HepG2 (cell line): ENCODE data around the gene MYH9. TPM values are rescaled to one million over a fixed set of nuclear protein-coding genes. Genes with fewer than 3 reads are reported as not detected.

ENCODE experiments used
- DZIP1 ChIP-seq: sonication (generic); formaldehyde crosslinking; IDR thresholded peaks from 2 replicates; pipeline ENCODE4 v1.5.0; 2020; ENCODE audit warnings: mild to moderate bottlenecking, missing genetic modification reagents
- GZF1 ChIP-seq: sonication (generic); formaldehyde crosslinking; IDR thresholded peaks from 2 replicates; pipeline ENCODE4 v1.5.1; 2020; ENCODE audit warnings: mild to moderate bottlenecking, missing genetic modification reagents
- PLSCR1 ChIP-seq: sonication (generic); formaldehyde crosslinking; IDR thresholded peaks from 2 replicates; pipeline ENCODE4 v1.5.0; 2020; ENCODE audit warnings: missing genetic modification reagents, mild to moderate bottlenecking, borderline replicate concordance
- RBM39 ChIP-seq: fragments of 200-400 bp; formaldehyde crosslinking; IDR thresholded peaks from one replicate; pipeline ENCODE4 v1.6.1; 2018; ENCODE audit warnings: antibody characterized with exemption, mild to moderate bottlenecking, low read depth, low read length; ENCODE audit not compliant: poor library complexity, severe bottlenecking
- ZBTB40 ChIP-seq, 2 experiments: fragments of 450-650 bp in 1 of 2; sonication (generic) in 1 of 2; formaldehyde crosslinking in 1 of 2; IDR thresholded peaks; 2 replicates each; pipeline versions ENCODE4 v1.6.1 to v1.8.0; 2016 to 2022; ENCODE audit warnings: antibody characterized with exemption in 1 of 2, mild to moderate bottlenecking in 1 of 2, missing genetic modification reagents in 1 of 2
- ZMYM3 ChIP-seq: sonication (generic); formaldehyde crosslinking; IDR thresholded peaks from 2 replicates; pipeline ENCODE4 v1.5.1; 2020; ENCODE audit warnings: mild to moderate bottlenecking, missing genetic modification reagents
- ZNF484 ChIP-seq: sonication (generic); formaldehyde crosslinking; IDR thresholded peaks from 2 replicates; pipeline ENCODE4 v1.5.1; 2020; ENCODE audit warnings: mild to moderate bottlenecking, low read depth, missing genetic modification reagents, borderline replicate concordance
- ZNF513 ChIP-seq: sonication (generic); formaldehyde crosslinking; conservative IDR thresholded peaks from 2 replicates; pipeline ENCODE4 v1.5.0; 2020; ENCODE audit warnings: missing genetic modification reagents
- ZNF552 ChIP-seq: sonication (generic); formaldehyde crosslinking; IDR thresholded peaks from 2 replicates; pipeline ENCODE4 v1.9.0; 2022; ENCODE audit warnings: missing genetic modification reagents, mild to moderate bottlenecking, borderline replicate concordance
- ZNF619 ChIP-seq: sonication (generic); formaldehyde crosslinking; IDR thresholded peaks from 2 replicates; pipeline ENCODE4 v1.4.0; 2020; ENCODE audit warnings: mild to moderate bottlenecking, missing genetic modification reagents
- ZNF749 ChIP-seq: sonication (generic); formaldehyde crosslinking; IDR thresholded peaks from 2 replicates; pipeline ENCODE4 v1.8.0; 2022; ENCODE audit warnings: mild to moderate bottlenecking, missing genetic modification reagents, moderate library complexity, borderline replicate concordance
- ZNF777 ChIP-seq: sonication (generic); formaldehyde crosslinking; IDR thresholded peaks from 2 replicates; pipeline ENCODE4 v1.4.0; 2020; ENCODE audit warnings: missing genetic modification reagents
- polyA plus RNA-seq, 8 experiments: library from polyadenylated mRNA; depleted of rRNA in 3 of 8; stranded (reverse) in 7 of 8; unstranded in 1 of 8; fragments of >200 nt; fragmentation: Illumina TruSeq in 4 of 8; extraction: Trizol in 4 of 8; gene quantifications; 2 replicates each; pipeline versions ENCODE4 v1.2.1 to v1.2.3, GENCODE V29; 2011 to 2016; ENCODE audit warnings: low read depth in 4 of 8, missing spikeins in 1 of 8, mixed read lengths in 1 of 8; ENCODE audit not compliant: insufficient read depth in 1 of 8
- total RNA-seq, 5 experiments: library from RNA; depleted of rRNA; stranded (reverse); fragments of >200 nt; fragmentation: Illumina TruSeq; extraction: Trizol; gene quantifications; 2 replicates each; pipeline ENCODE4 v1.2.3, GENCODE V29; 2016; ENCODE audit warnings: low read depth in 1 of 5

MYH9 gene
- total and polyA plus RNA-seq, 2 of the 13 experiments (the other 11 are each of a cell fraction or from before 2014, with no cell fraction given) = 50.7 to 98.5 TPM

GRCh38 chr22:36433318-36434231 lies 45.8 kb upstream of the MYH9 start (continued):
- TF ChIP-seq ZNF513 (CRISPR knock-in tag) (no peak), ZNF777 (CRISPR knock-in tag) (no peak), RBM39 (no peak), ZNF552 (CRISPR knock-in tag) (no peak), ZNF749 (CRISPR knock-in tag) (0 out of 2 replicates have a peak, but pooled peaks have one; percentile 55), ZBTB40 (IDR thresholded peaks at IDR 0.05) (no peak), ZBTB40 (CRISPR knock-in tag; IDR thresholded peaks at IDR 0.05) (no peak; the same call in 1 of the 2 replicates), DZIP1 (CRISPR knock-in tag) (no peak), ZMYM3 (CRISPR knock-in tag) (peak; percentile 95), PLSCR1 (CRISPR knock-in tag) (no peak), GZF1 (CRISPR knock-in tag) (peak; percentile 53; the same call in 1 of the 2 replicates), ZNF484 (CRISPR knock-in tag) (no peak), ZNF619 (CRISPR knock-in tag) (no peak)
